ENCODE data around the gene GLI3. TPM values are rescaled to one million over a fixed set of nuclear protein-coding genes. Genes with fewer than 3 reads are reported as not detected.

GLI3 gene
- total RNA-seq, 1 donor from 2014 or later: not detected

DNA sequence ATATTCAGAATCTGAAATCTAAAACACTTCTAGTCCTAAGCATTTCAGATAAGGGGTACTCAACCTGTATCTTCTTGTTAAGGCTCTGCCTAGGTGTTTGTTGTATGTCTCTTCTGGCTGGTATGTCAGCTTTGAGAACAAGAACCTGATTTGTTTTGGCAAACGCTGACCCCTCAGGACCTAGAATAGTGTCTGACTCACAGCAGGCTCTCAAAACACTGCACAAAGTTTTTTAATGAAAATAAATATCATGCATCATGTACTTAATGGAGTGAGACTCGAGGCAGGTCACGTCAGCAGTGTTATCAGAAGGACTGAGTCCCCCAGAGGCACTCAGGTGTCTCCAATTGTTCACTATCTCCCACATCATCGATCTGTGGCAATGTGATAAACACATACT, 99.1 kb downstream of the GLI3 start:
- Mint-ChIP-seq H3K27me3 (ENCODE audit: insufficient read depth) (peaks cover under 1% of the 10 kb centered on the region), H3K4me3 (no peak overlapping the region), H3K36me3 (ENCODE audit: low read depth) (no peaks in the 10 kb centered on the region), H3K4me1 (ENCODE audit: low read depth) (no peaks in the 10 kb centered on the region), H3K9me3 (no peaks in the 10 kb centered on the region), H3K27ac (no peak overlapping the region)
- DNase-seq (ENCODE audit: low spot score): no peak
- intact Hi-C loops (cut with micrococcal nuclease): no loop called here

DNA sequence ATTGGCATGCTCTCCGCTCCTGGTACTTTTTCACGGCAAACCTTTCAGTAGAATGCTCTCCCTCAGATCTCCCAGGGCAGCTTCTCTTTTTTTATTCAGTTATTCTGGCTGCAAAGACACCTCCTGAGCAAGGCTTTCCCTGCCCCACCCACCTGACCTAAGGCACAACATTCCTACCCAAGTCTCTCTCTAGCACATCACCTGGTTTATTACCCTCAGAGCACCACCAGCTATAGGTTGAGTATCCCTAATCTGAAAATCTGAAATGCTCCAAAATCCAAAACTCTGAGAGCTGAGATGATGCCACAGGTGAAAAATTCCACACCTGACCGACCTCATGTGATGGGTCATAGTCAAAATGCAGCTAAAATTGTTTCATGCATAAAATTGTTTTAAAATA, 99.6 kb downstream of the GLI3 start:
- H3K4me3 Mint-ChIP-seq: no peak overlapping the region
- intact Hi-C loops (cut with micrococcal nuclease): no loop called here
- no peaks in the 10 kb centered on the region for H3K27me3 Mint-ChIP-seq (ENCODE audit: insufficient read depth)
- DNase-seq (ENCODE audit: low spot score): no peak
- H3K36me3 Mint-ChIP-seq (ENCODE audit: low read depth): no peaks in the 10 kb centered on the region
- H3K9me3 Mint-ChIP-seq: no peaks in the 10 kb centered on the region
- no peak overlapping the region for H3K27ac Mint-ChIP-seq
- no peaks in the 10 kb centered on the region for H3K4me1 Mint-ChIP-seq (ENCODE audit: low read depth)

DNA sequence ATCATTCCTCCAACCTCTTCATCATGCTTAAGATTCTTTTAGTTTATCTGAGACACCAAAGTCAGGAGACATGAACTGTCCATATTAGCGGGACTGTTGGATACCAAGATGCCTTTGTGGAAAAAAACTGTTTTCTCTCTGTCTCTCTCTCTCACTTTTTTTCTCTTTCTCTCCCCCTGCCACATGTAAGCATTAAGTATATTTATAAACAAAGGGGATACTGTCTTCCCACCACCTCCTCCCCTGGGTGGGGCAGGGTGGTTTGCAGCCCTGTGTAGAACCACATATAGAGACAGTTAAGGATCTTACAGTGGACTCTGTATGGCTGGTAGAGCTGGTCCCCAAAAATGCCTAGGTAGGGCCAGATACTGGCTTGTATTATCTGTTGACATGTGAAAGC, 101.3 kb downstream of the GLI3 start:
- DNase-seq (ENCODE audit: low spot score): no peak
- intact Hi-C loops (cut with micrococcal nuclease): no loop called here
- Mint-ChIP-seq H3K36me3 (ENCODE audit: low read depth) (no peaks in the 10 kb centered on the region), H3K4me1 (ENCODE audit: low read depth) (no peaks in the 10 kb centered on the region), H3K27me3 (ENCODE audit: insufficient read depth) (no peaks in the 10 kb centered on the region), H3K9me3 (no peaks in the 10 kb centered on the region), H3K27ac (no peak overlapping the region), H3K4me3 (no peak overlapping the region)

DNA sequence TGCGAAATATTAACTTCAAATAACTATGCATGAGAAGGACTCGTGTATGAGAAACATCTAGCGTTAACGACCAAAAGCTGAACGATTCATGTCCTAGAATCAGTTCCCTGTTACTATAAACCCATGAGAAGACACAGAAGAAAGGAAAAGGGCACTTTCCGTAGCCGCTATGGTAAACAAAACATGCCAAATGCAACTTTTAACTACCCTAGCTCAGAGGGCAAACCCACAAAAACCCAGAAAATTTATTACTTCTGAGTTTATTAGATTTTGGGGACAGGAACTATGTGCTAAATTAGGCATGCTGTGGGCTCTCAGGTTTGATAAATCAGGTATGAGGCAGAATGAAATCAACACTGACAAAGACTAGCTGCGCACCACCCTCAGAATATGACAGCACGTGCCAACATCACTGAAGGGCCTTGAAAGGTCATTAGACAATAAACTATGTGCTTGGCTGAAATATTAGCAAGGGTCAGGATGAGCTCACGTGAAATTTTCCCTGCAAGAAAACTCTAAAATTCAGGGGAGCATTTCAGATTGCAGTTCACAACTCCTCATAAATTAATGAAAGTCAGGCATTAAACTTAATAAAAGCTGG, 102.6 kb downstream of the GLI3 start:
- no peaks in the 10 kb centered on the region for H3K36me3 Mint-ChIP-seq (ENCODE audit: low read depth)
- H3K4me1 Mint-ChIP-seq (ENCODE audit: low read depth): no peaks in the 10 kb centered on the region
- no peak overlapping the region for H3K27ac Mint-ChIP-seq
- DNase-seq (ENCODE audit: low spot score): no peak
- no peaks in the 10 kb centered on the region for H3K9me3 Mint-ChIP-seq
- H3K27me3 Mint-ChIP-seq (ENCODE audit: insufficient read depth): no peaks in the 10 kb centered on the region
- H3K4me3 Mint-ChIP-seq: no peak overlapping the region
- intact Hi-C loops (cut with micrococcal nuclease): no loop called here

DNA sequence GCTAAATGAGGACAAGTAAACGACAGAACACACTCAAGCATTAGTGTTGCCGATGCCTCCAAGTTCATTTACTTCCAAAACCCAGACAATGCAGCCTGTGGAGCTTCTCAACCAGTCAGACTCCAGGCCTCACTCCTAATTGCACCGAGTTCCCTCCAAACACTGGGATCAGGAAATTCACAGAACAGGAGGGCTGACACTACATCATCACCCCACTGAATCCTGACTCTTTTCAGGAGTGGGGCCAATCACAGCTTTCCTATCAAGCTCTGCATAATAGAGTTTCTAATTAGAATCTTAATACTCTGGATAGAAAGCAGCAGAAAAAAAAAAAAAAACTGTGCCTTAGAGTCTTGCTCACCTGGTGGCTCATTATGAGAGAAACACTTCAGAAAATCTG, 103.7 kb downstream of the GLI3 start:
- no peak for DNase-seq (ENCODE audit: low spot score)
- no peak overlapping the region for H3K4me3 Mint-ChIP-seq
- H3K4me1 Mint-ChIP-seq (ENCODE audit: low read depth): no peaks in the 10 kb centered on the region
- no peaks in the 10 kb centered on the region for H3K9me3 Mint-ChIP-seq
- no peaks in the 10 kb centered on the region for H3K36me3 Mint-ChIP-seq (ENCODE audit: low read depth)
- intact Hi-C loops (cut with micrococcal nuclease): no loop called here
- H3K27ac Mint-ChIP-seq: no peak overlapping the region
- H3K27me3 Mint-ChIP-seq (ENCODE audit: insufficient read depth): no peaks in the 10 kb centered on the region

DNA sequence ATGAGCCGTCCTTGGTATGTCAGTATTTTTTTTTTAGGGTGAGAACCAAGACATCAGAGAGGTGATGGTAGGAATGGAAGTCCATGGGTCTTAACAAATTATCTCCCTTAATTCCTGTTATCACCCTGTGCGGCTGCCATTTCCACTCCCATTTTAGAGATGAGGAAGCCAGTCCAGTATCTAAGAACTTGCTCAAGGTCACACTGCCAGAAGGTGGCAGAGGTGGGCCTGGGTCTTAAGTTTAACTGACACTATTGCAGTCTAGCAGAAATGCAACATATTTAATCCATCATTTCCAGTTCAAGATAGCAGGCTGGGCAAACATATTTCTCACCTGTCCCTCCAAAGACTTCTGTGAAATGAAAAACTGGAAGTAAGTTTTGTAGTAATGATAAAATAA, 108.3 kb downstream of the GLI3 start:
- no peaks in the 10 kb centered on the region for H3K9me3 Mint-ChIP-seq
- no peak for DNase-seq (ENCODE audit: low spot score)
- H3K27ac Mint-ChIP-seq: no peak overlapping the region
- H3K4me3 Mint-ChIP-seq: no peak overlapping the region
- H3K27me3 Mint-ChIP-seq (ENCODE audit: insufficient read depth): no peaks in the 10 kb centered on the region
- H3K4me1 Mint-ChIP-seq (ENCODE audit: low read depth): no peaks in the 10 kb centered on the region
- no peaks in the 10 kb centered on the region for H3K36me3 Mint-ChIP-seq (ENCODE audit: low read depth)
- intact Hi-C loops (cut with micrococcal nuclease): no loop called here

DNA sequence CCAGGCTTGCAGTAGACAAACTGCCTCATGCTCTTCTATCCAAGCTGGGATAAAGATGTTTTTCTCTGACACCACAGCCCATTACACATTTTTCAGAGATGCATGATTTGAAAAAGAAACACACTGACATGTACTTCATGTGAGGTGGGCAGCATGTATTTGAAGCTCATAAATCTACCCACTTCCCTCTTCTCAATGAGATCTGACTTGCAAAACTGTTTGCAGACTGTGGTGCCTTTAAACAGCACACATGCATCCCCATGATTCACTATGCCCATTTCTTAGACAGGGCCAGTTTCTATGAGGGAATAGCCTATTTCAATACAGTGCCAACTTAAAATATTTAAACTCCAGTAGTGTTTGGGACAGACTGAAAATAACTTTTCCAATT, 109.8 kb downstream of the GLI3 start:
- Mint-ChIP-seq H3K9me3 (no peaks in the 10 kb centered on the region), H3K36me3 (ENCODE audit: low read depth) (no peaks in the 10 kb centered on the region), H3K4me1 (ENCODE audit: low read depth) (no peaks in the 10 kb centered on the region), H3K4me3 (no peak overlapping the region), H3K27ac (no peak overlapping the region), H3K27me3 (ENCODE audit: insufficient read depth) (no peaks in the 10 kb centered on the region)
- intact Hi-C loops (cut with micrococcal nuclease): no loop called here
- no peak for DNase-seq (ENCODE audit: low spot score)

DNA sequence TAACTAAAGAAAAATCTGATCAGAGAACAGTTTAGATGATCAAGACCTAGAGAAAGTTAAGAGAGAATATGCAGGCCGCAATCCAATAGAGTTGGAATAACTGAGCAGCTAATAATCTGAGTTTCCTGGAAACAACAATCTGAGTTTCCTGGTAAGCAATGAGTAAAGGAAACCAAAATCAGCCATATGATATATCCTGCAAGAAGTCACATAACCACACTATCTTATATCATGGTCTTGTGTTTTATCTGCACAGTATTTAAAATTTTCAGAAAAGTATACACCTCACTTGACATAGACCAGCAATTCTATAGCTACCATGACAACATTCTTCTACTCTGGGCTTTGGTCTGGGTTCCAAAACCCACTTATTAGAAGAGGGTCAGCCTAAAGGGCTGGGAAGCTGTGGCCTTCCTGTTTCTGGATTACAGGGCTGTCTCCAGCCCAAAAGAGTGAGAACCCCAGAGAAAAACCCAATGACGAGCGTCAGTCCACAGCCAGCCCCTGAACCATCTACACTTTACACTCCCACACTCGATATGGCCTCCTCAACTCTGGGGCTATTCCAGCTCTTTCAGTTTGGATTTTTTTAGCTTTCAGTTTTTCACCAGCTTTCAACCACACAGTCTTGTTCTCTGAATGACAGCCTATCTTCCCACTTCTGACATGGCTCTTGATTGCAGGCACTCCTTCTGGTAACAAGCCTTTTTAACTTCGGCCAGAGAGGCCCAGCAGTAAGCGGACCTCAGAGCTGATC, 110.4 kb downstream of the GLI3 start:
- DNase-seq (ENCODE audit: low spot score): no peak
- Mint-ChIP-seq H3K27me3 (ENCODE audit: insufficient read depth) (no peaks in the 10 kb centered on the region), H3K4me3 (no peak overlapping the region), H3K9me3 (no peaks in the 10 kb centered on the region), H3K4me1 (ENCODE audit: low read depth) (no peaks in the 10 kb centered on the region), H3K27ac (no peak overlapping the region), H3K36me3 (ENCODE audit: low read depth) (no peaks in the 10 kb centered on the region)
- intact Hi-C loops (cut with micrococcal nuclease): no loop called here

DNA sequence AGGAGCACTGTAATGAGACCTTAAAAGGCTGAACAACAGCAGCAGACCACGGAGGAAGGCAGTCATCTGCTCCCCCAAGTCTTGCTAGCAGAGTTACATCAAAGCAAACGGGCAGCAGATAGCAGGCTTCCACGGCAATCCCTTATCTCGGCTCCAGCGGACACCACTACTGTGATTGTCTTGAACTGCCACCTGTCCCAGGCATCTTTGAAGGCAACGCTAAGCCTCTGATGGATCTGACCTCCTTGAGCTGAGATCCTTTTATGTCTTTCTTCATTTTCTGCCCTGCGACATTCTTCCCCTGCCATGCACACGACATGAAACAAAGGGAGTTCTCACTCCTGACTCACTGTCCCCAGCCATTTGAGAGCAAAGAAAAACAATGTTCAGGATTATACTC, 111.7 kb downstream of the GLI3 start:
- no peak for DNase-seq (ENCODE audit: low spot score)
- no peak overlapping the region for H3K4me3 Mint-ChIP-seq
- no peaks in the 10 kb centered on the region for H3K4me1 Mint-ChIP-seq (ENCODE audit: low read depth)
- H3K36me3 Mint-ChIP-seq (ENCODE audit: low read depth): no peaks in the 10 kb centered on the region
- intact Hi-C loops (cut with micrococcal nuclease): no loop called here
- no peaks in the 10 kb centered on the region for H3K27me3 Mint-ChIP-seq (ENCODE audit: insufficient read depth)
- no peaks in the 10 kb centered on the region for H3K9me3 Mint-ChIP-seq
- H3K27ac Mint-ChIP-seq: no peak overlapping the region

DNA sequence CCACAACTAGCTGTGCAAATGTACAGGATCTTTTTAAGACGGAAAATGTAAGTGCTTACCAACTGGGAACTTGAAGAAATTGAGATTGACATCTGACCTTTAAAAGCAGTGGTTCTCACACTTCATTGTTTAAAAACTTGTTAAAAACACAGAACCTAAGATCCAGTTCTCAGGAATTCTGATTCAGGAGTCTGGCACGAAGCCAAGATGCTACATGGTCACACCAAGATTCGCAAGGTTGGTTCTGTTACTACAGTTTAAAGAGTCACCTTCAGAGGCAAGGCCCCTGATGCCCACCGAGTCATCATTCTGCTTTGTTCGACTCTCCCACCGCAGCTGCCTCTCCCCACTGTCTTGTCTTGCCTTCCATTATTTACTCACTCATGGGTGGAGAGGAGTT, 113.3 kb downstream of the GLI3 start:
- Mint-ChIP-seq H3K4me3 (no peak overlapping the region), H3K27ac (no peak overlapping the region), H3K36me3 (ENCODE audit: low read depth) (no peaks in the 10 kb centered on the region), H3K9me3 (no peaks in the 10 kb centered on the region), H3K27me3 (ENCODE audit: insufficient read depth) (no peaks in the 10 kb centered on the region), H3K4me1 (ENCODE audit: low read depth) (no peaks in the 10 kb centered on the region)
- intact Hi-C loops (cut with micrococcal nuclease): no loop called here
- no peak for DNase-seq (ENCODE audit: low spot score)

DNA sequence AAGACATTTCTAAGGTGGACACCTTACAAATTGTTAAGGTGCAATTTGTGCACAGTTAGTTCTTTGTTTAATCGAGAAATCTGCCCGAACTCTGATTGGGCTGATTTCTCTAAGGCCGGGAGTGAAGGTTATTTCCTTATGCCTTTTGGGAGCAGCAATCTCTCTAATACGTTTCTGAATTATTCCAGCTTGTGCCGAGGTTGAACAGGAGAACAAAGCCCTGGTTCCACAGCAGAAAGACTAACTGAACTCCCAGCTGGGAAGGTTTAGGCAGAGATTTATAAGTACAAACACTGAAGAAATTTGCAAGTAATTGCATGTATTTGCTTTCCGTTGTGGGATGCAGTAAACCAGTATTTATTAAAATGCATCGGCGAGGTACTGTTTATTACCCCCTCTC, 116.8 kb downstream of the GLI3 start:
- H3K36me3 Mint-ChIP-seq (ENCODE audit: low read depth): no peaks in the 10 kb centered on the region
- DNase-seq (ENCODE audit: low spot score): no peak
- H3K27me3 Mint-ChIP-seq (ENCODE audit: insufficient read depth): no peaks in the 10 kb centered on the region
- H3K27ac Mint-ChIP-seq: no peak overlapping the region
- H3K4me1 Mint-ChIP-seq (ENCODE audit: low read depth): no peaks in the 10 kb centered on the region
- no peaks in the 10 kb centered on the region for H3K9me3 Mint-ChIP-seq
- H3K4me3 Mint-ChIP-seq: no peak overlapping the region
- intact Hi-C loops (cut with micrococcal nuclease): no loop called here

DNA sequence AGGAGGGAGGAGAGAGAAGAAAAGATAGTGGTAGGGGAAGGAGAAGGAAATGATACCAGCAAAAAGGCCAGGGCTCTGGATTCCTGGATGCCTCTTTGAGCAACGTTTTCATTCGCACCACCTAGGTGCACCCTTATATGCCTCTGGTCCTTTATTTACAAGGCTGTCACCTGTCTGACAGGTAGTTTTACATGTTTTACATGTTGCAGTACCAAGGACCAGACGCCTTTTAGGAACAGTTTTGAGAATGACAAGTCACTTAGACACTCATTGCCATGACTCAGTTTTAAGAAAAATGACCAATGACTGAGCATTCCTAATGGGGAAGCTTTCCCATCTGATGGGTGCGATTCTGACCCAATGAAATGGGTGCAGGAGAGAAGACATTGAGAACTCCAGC, 119.8 kb downstream of the GLI3 start:
- no peaks in the 10 kb centered on the region for H3K4me1 Mint-ChIP-seq (ENCODE audit: low read depth)
- H3K27ac Mint-ChIP-seq: no peak overlapping the region
- no peak overlapping the region for H3K4me3 Mint-ChIP-seq
- no peaks in the 10 kb centered on the region for H3K27me3 Mint-ChIP-seq (ENCODE audit: insufficient read depth)
- intact Hi-C loops (cut with micrococcal nuclease): no loop called here
- no peaks in the 10 kb centered on the region for H3K9me3 Mint-ChIP-seq
- no peaks in the 10 kb centered on the region for H3K36me3 Mint-ChIP-seq (ENCODE audit: low read depth)
- DNase-seq (ENCODE audit: low spot score): no peak

DNA sequence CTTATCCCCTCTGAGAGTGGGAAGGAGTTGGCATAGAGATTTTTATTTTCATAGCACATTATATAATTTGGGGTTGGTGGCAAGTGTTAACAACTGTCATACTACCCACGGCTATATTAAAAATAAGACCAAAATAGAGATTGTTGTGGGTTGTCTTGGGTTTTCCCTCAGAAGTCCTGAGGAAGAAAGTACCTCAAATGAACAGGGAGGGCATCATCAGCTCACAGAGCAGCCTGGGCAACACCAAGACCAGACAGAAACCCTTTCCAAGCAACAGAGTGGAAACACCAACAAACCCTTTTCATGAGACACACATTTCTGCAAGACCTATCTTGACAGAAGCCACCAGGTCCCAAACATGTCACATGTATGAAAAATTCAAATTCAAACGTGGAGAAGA, 121.2 kb downstream of the GLI3 start:
- peaks cover 2% of the 10 kb centered on the region for H3K27me3 Mint-ChIP-seq (ENCODE audit: insufficient read depth)
- H3K36me3 Mint-ChIP-seq (ENCODE audit: low read depth): no peaks in the 10 kb centered on the region
- H3K4me3 Mint-ChIP-seq: no peak overlapping the region
- no peak overlapping the region for H3K27ac Mint-ChIP-seq
- H3K4me1 Mint-ChIP-seq (ENCODE audit: low read depth): no peaks in the 10 kb centered on the region
- no peaks in the 10 kb centered on the region for H3K9me3 Mint-ChIP-seq
- no peak for DNase-seq (ENCODE audit: low spot score)
- intact Hi-C loops (cut with micrococcal nuclease): no loop called here

DNA sequence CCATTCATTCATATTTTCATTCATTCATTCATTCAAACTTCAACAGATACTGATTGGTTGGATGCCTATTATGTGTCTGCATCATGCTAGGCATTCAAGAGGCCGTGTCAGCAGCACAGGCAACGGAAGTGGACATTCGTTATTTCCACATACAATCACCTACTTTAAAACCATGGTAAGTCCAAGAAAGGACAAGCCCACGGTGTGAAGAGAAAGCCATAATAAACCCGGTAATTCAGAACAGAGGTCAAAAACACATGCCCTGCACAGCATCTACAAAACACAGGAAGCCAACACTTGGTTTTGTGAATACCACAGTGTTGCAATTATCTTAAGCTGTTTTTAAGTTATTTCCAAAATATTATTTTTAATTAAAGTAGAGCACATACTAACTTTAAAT, 126.7 kb downstream of the GLI3 start:
- Mint-ChIP-seq H3K4me1 (ENCODE audit: low read depth) (no peaks in the 10 kb centered on the region), H3K36me3 (ENCODE audit: low read depth) (no peaks in the 10 kb centered on the region), H3K27ac (no peak overlapping the region), H3K9me3 (no peaks in the 10 kb centered on the region), H3K4me3 (no peak overlapping the region), H3K27me3 (ENCODE audit: insufficient read depth) (peaks cover 3% of the 10 kb centered on the region)
- intact Hi-C loops (cut with micrococcal nuclease): no loop called here
- no peak for DNase-seq (ENCODE audit: low spot score)

Data from activated T-helper 1 cell treated with anti-CD3 and anti-CD28 coated beads, Interleukin-12 subunit alpha, Interleukin-12 subunit beta, Interleukin-2, Interleukin-4 antibody, amounts not matched to agents 30 ng/mL and 10 ng/mL and 1 ng/mL, durations not matched to agents 14 hours and 24 hours and 36 hours (primary cell).